ENCODE measurements around the gene SCYGR7. TPM values are rescaled to one million over a fixed set of nuclear protein-coding genes. Genes with fewer than 3 reads are reported as not detected.

Gene SCYGR7
- total RNA-seq, 2 donors from 2014 or later, result not detected

DNA sequence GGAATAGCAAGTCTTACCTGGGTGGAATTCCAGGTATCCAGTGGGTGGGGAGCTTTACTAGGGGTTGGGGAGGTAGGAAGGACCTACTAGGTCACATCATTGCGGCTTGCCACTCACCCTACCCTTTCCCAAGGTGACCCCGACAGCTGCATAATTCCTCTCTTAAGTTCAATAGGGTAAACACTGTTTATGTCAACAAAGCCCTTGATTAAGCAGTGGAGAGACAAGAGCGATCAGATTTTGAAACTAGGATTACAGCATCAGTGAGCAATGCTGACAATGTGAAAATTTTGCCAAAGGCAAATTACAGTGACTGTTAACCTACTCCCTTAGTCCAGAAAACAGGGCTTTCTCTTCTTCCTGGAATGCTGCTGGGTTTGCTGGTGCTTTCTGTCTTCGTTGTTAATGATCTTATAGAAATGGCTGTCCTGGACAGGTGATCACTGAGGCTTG is 24.8 kb upstream of the SCYGR7 start:
- Histone ChIP-seq H3K4me1 (ENCODE audit: control insufficient read depth in 1 of 2, low read depth in 2 of 2) (no peaks in the 10 kb centered on the region), H3K9me3 (no peaks in the 10 kb centered on the region), H3K4me3 (no peak overlapping the region), H3K27me3 (replicated peaks; ENCODE audit: insufficient read depth) (no peaks in the 10 kb centered on the region), H3K36me3 (no peaks in the 10 kb centered on the region), H3K27ac (no peak overlapping the region)
- TF ChIP-seq, protein P1, sequence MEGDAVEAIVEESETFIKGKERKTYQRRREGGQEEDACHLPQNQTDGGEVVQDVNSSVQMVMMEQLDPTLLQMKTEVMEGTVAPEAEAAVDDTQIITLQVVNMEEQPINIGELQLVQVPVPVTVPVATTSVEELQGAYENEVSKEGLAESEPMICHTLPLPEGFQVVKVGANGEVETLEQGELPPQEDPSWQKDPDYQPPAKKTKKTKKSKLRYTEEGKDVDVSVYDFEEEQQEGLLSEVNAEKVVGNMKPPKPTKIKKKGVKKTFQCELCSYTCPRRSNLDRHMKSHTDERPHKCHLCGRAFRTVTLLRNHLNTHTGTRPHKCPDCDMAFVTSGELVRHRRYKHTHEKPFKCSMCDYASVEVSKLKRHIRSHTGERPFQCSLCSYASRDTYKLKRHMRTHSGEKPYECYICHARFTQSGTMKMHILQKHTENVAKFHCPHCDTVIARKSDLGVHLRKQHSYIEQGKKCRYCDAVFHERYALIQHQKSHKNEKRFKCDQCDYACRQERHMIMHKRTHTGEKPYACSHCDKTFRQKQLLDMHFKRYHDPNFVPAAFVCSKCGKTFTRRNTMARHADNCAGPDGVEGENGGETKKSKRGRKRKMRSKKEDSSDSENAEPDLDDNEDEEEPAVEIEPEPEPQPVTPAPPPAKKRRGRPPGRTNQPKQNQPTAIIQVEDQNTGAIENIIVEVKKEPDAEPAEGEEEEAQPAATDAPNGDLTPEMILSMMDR (IDR thresholded peaks at IDR 0.05), result no peak
- ATAC-seq (ENCODE audit: insufficient number of reproducible peaks, low FRiP score, low read depth), result no peak
- no peak for DNase-seq (ENCODE audit: low spot score)

DNA sequence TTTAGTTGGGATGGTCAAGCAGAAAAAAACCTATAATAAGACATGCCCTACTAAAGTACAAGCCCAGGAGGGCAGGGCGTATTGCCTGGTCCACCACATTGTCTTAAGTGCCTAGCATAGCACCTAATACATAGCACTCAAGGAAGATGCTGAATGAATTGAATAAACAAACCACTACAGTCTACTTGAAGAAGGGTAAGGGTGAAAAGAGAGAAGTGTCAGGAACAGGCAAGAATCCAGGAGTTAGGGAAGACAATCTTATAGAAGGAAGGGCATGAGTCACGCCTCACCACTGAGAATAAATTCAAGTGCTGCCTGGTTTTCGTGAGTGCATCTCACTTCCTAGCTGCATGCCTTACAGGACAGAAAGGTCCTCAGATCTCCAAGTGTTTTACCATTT is 24.2 kb upstream of the SCYGR7 start:
- ATAC-seq (ENCODE audit: insufficient number of reproducible peaks, low FRiP score, low read depth), result no peak
- DNase-seq (ENCODE audit: low spot score), result no peak
- H3K4me3 ChIP-seq, result no peak overlapping the region
- H3K9me3 ChIP-seq, result no peaks in the 10 kb centered on the region
- no peaks in the 10 kb centered on the region for H3K4me1 ChIP-seq (ENCODE audit: control insufficient read depth in 1 of 2, low read depth in 2 of 2)
- TF ChIP-seq, protein P1 (IDR thresholded peaks at IDR 0.05), result no peak
- no peaks in the 10 kb centered on the region for H3K27me3 ChIP-seq (replicated peaks; ENCODE audit: insufficient read depth)
- H3K27ac ChIP-seq, result no peak overlapping the region
- no peaks in the 10 kb centered on the region for H3K36me3 ChIP-seq

- ATAC-seq (ENCODE audit: insufficient number of reproducible peaks, low FRiP score, low read depth), result no peak
- no peaks in the 10 kb centered on the region for H3K27me3 ChIP-seq (replicated peaks; ENCODE audit: insufficient read depth)
- H3K4me1 ChIP-seq (ENCODE audit: control insufficient read depth in 1 of 2, low read depth in 2 of 2), result no peaks in the 10 kb centered on the region
These were observed 21.3 kb upstream of the SCYGR7 start for GRCh38 chr2:227706859-227707258.

DNA sequence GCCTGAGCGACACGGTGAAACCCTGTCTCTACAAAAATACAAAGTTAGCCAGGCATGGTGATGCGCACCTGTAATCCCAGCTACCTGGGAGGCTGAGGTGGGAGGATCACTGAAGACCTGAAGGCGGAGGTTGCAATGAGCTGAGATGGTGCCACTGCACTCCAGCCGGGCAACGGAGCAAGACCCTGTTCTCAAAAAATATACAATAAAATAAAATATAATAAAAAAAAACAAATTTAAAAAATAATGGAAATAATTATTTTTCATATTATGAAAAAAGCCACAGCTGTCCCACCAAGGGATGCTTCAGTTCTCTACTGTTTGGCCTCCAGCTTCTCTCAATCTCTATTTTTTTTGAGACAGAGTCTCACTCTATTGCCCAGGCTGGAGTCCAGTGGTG is 20.7 kb upstream of the SCYGR7 start:
- TF ChIP-seq, protein P1 (IDR thresholded peaks at IDR 0.05), result no peak
- no peak for DNase-seq (ENCODE audit: low spot score)
- H3K27me3 ChIP-seq (replicated peaks; ENCODE audit: insufficient read depth), result no peaks in the 10 kb centered on the region
- H3K36me3 ChIP-seq, result no peaks in the 10 kb centered on the region
- no peaks in the 10 kb centered on the region for H3K9me3 ChIP-seq
- H3K4me3 ChIP-seq, result no peak overlapping the region
- no peaks in the 10 kb centered on the region for H3K4me1 ChIP-seq (ENCODE audit: control insufficient read depth in 1 of 2, low read depth in 2 of 2)
- no peak overlapping the region for H3K27ac ChIP-seq
- no peak for ATAC-seq (ENCODE audit: insufficient number of reproducible peaks, low FRiP score, low read depth)

More at GRCh38 chr2:227706859-227707258, 21.3 kb upstream of the SCYGR7 start:
- no peak overlapping the region for H3K4me3 ChIP-seq
- no peaks in the 10 kb centered on the region for H3K9me3 ChIP-seq
- TF ChIP-seq, protein P1 (IDR thresholded peaks at IDR 0.05), result no peak
- no peak overlapping the region for H3K27ac ChIP-seq
- H3K36me3 ChIP-seq, result no peaks in the 10 kb centered on the region
- no peak for DNase-seq (ENCODE audit: low spot score)

GRCh38 chr2:227710986-227711385 is 17.1 kb upstream of the SCYGR7 start:
- no peak for DNase-seq (ENCODE audit: low spot score)
- TF ChIP-seq, protein P1 (IDR thresholded peaks at IDR 0.05), result no peak
- ATAC-seq (ENCODE audit: insufficient number of reproducible peaks, low FRiP score, low read depth), result no peak

More at GRCh38 chr2:227710986-227711385, 17.1 kb upstream of the SCYGR7 start:
- Histone ChIP-seq H3K4me3 (no peak overlapping the region), H3K4me1 (ENCODE audit: control insufficient read depth in 1 of 2, low read depth in 2 of 2) (peaks cover 0 to 3% of the 10 kb centered on the region in 2 donors), H3K27me3 (replicated peaks; ENCODE audit: insufficient read depth) (no peaks in the 10 kb centered on the region), H3K27ac (no peak overlapping the region), H3K9me3 (no peaks in the 10 kb centered on the region), H3K36me3 (no peaks in the 10 kb centered on the region)

Measured in thoracic aorta (tissue), 2 donors.